Subcutaneous abdominal adipose tissue (tissue), 5 donors: ENCODE measurements around the gene TMTC4.
A peak's percentile ranks its signal among the peaks of the same experiment; 100 is the strongest.
"Not testable (repeated sequence)": the region's sequence is repeated elsewhere in the genome, so short reads cannot be mapped to it uniquely, and the experiment has no call there.

Experiments used
- H3K27ac ChIP-seq: one replicate; pipeline ENCODE4 v1.7.0; 2013; ENCODE audit warnings: low read depth, mild to moderate bottlenecking, inconsistent platforms, low read length, moderate library complexity
- H3K27me3 ChIP-seq, 5 donors: one replicate each; pipeline ENCODE4 v1.7.0; 2013; ENCODE audit warnings: low read length in 5 of 5, inconsistent platforms in 1 of 5; ENCODE audit not compliant: control insufficient read depth in 5 of 5, insufficient read depth in 4 of 5
- H3K36me3 ChIP-seq, 5 donors: one replicate each; pipeline ENCODE4 v1.7.0; 2013; ENCODE audit warnings: low read length in 5 of 5; ENCODE audit not compliant: control insufficient read depth in 5 of 5, insufficient read depth in 5 of 5
- H3K4me1 ChIP-seq, 5 donors: one replicate each; pipeline ENCODE4 v1.7.0; 2013; ENCODE audit warnings: low read length in 5 of 5, mild to moderate bottlenecking in 3 of 5, moderate library complexity in 1 of 5; ENCODE audit not compliant: control insufficient read depth in 5 of 5, insufficient read depth in 5 of 5
- H3K4me3 ChIP-seq, 5 donors: one replicate each; pipeline ENCODE4 v1.7.0; 2013; ENCODE audit warnings: low read length in 5 of 5, low read depth in 1 of 5
- H3K9ac ChIP-seq, 5 donors: one replicate each; pipeline ENCODE4 v1.7.0; 2013; ENCODE audit warnings: low read length in 5 of 5, mild to moderate bottlenecking in 4 of 5, moderate library complexity in 3 of 5
- H3K9me3 ChIP-seq, 5 donors: one replicate each; pipeline ENCODE4 v1.7.0; 2013; ENCODE audit warnings: low read length in 5 of 5; ENCODE audit not compliant: control insufficient read depth in 5 of 5
- donor health status: healthy.
- donor health status: healthy.
- donor health status: healthy.
- donor health status: healthy.
- donor health status: healthy.

TMTC4 gene

DNA sequence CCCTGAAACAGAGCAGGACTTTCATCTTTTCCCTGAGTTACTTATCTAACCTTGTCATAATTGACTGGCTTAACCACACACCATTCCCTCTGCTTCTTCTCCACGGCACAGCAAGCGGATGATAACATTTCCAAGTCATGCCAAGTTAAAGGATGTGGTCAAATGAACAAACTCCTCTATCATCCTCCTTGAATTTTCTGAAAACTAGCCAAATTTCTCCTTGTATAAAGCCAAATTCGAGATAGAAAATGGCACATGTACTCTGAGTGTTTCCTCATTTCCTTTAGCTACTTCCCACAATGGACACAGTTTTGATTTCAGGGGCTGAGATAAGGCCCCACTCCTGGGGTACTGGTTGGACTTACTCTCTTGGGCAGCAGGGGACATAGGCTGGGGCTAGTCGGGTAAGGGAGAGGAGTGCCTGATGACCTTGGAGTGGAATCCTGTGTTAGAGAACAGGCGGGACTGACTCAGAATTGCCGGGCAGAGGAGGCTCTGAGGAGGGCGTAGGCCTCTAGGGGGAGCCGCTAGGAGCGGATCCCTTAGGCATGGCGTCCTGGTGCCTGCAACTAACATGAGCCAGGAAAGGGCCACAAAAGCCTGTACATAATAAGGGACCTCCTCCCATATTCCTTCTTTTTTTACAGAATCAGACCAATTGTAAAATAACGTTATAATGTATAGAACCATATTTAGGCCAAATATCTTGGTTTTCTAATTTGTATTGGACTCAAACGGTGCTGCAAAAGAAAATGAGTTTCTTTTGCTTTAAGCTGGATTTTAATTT is 20.3 kb upstream of the TMTC4 start:
- Histone ChIP-seq H3K36me3 (no peaks in the 10 kb centered on the region), H3K4me3 (no peak overlapping the region), H3K27me3 (no peaks in the 10 kb centered on the region), H3K9ac (no peak overlapping the region), H3K4me1 (peaks cover 0 to 2% (median 0%) of the 10 kb centered on the region in 5 donors), H3K27ac (no peak overlapping the region), H3K9me3 (peaks cover 0 to 7% (median 2%) of the 10 kb centered on the region in 5 donors)

- Histone ChIP-seq H3K4me1 (no peaks in the 10 kb centered on the region), H3K4me3 (no peak overlapping the region), H3K9ac (no peak overlapping the region), H3K9me3 (peaks cover 0 to 18% (median 6%) of the 10 kb centered on the region in 5 donors), H3K36me3 (no peaks in the 10 kb centered on the region), H3K27me3 (no peaks in the 10 kb centered on the region), H3K27ac (no peak overlapping the region)
Observed at GRCh38 chr13:100689191-100689590, 14.6 kb upstream of the TMTC4 start.

DNA sequence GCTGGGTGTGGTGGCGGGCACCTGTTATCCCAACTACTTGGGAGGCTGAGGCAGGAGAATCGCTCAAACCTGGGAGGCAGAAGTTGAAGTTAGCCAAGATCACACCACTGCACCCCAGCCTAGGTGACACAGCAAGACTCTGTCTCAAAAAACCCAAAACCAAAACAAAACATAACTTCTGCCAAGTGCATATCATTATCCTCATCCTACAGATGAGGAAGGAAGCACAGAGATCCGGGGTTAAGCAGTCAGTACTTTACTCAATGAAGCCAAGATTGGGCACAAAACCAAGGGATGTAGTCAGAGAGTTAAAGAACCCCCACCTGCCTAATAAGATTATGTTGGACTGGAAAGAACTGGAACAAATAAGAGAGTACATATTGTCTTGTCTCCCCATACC is 5.5 kb upstream of the TMTC4 start:
- H3K36me3 ChIP-seq = no peaks in the 10 kb centered on the region
- no peaks in the 10 kb centered on the region for H3K27me3 ChIP-seq

GRCh38 chr13:100677128-100677527 is 2.5 kb upstream of the TMTC4 start:
- H3K4me3 ChIP-seq, H3K27ac ChIP-seq, H3K9ac ChIP-seq, H3K36me3 ChIP-seq, H3K9me3 ChIP-seq, H3K27me3 ChIP-seq: not testable (repeated sequence)
- peaks cover 4 to 21% (median 16%) of the 10 kb centered on the region in 5 donors for H3K4me1 ChIP-seq

More for the DNA sequence above, 5.5 kb upstream of the TMTC4 start:
- Histone ChIP-seq H3K4me3 (no peak overlapping the region), H3K4me1 (peaks cover 0 to 8% (median 6%) of the 10 kb centered on the region in 5 donors), H3K9me3 (no peaks in the 10 kb centered on the region), H3K27ac (no peak overlapping the region), H3K9ac (no peak overlapping the region)

- Histone ChIP-seq H3K36me3 (no peaks in the 10 kb centered on the region), H3K9me3 (no peaks in the 10 kb centered on the region), H3K27ac (no peak overlapping the region), H3K4me1 (peaks cover 4 to 21% (median 16%) of the 10 kb centered on the region in 5 donors), H3K9ac (peak overlapping the region in 3 of 5 donors; percentile 9 to 80 (median 72)), H3K4me3 (peak overlapping the region in 4 of 5 donors; percentile 64 to 91 (median 89)), H3K27me3 (no peaks in the 10 kb centered on the region)
Observed at GRCh38 chr13:100675661-100676129, 1.1 kb upstream of the TMTC4 start.

DNA sequence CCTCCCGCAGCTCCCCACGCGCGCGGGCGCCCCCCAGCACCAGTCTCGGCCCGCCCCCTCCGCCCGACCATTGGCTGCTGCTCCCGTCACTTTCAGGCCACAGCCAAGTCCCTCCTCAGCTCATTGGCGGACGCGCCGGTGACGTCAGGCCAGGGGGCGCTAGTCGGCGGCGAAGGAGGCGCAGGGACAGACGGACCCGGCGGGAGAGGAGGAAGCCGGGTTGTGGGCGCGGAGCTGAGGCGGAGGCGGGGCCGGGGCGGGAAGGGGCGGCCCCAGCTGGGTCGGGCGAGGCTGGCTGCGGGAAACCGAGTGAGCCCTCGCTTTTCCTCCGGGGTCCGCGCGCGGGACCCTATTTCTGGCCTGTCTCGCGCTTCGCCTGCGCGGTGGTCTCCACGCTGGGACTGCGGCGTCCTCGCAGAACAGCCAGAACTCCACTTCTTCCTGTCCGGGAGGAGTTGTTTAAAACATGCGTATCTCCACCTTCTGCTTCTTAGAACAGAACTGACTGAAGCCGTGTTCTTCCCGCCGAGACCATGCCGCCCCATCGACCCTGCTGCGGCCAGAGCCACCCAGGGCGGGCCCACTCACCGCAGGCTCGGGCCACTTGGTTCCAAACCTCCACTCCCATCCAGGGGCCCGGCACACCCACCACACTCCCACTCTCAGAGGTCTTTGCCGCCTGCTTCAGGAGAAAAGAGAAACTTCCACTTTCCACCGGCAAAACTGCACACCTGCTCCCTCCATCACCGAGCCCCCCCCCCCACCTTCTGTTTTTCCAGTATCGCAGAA is 471 bp upstream of the TMTC4 start:
- peaks cover 4 to 21% (median 16%) of the 10 kb centered on the region in 5 donors for H3K4me1 ChIP-seq
- peak overlapping the region in 4 of 5 donors; percentile 69 to 80 (median 76) for H3K9ac ChIP-seq
- no peaks in the 10 kb centered on the region for H3K9me3 ChIP-seq
- no peak overlapping the region for H3K27ac ChIP-seq
- no peaks in the 10 kb centered on the region for H3K27me3 ChIP-seq
- H3K36me3 ChIP-seq = peaks cover 0 to 3% (median 0%) of the 10 kb centered on the region in 5 donors
- H3K4me3 ChIP-seq = peak overlapping the region; percentile 64 to 91 (median 88)

DNA sequence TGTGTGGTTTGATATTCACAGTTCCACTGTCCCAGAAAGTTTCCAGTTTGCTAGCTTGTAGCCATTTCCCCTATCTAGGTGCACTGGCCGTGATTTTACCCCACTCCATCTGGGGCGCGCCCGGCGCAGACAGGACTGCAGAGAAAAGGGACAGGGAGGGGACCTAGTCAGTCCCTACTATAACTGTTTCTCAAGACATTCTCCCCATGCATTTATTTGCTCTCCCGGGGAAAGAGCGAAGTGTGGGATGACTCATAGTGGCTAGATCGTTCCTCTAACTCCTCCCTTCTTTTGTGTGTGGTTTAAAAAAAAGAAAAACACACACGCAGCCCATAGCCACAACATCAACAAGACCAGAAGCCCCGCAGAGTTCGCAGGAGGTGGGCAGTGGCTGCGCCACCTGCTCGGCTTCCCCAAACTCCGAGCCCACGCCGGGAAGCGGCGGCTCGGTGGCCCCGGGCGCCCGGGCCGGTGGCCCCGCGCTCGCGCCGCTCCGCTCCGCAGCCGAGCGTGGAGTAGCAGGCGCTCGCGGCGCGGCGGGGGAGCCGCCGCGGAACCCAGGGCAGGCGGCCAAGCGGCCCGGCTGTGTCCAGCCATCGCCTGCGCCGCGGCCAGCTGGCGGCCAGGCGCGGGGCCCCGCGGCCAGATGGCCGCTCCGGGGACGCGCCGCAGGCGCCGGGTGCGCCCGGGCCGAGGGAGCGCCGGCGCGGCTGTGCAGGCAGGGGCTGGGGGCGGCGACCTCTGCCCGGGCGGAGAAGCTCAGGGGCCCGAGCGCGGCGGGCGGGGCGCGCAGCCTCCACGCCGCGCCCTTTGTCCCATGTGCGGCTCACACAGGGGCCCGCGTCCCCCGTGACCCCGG is 653 bp downstream of the TMTC4 start:
- H3K27ac ChIP-seq = no peak overlapping the region
- peaks cover 0 to 10% (median 3%) of the 10 kb centered on the region in 5 donors for H3K36me3 ChIP-seq
- peaks cover 4 to 21% (median 16%) of the 10 kb centered on the region in 5 donors for H3K4me1 ChIP-seq
- H3K4me3 ChIP-seq = peak overlapping the region; percentile 67 to 90 (median 73)
- no peaks in the 10 kb centered on the region for H3K27me3 ChIP-seq
- H3K9ac ChIP-seq = peak overlapping the region in 4 of 5 donors; percentile 16 to 73 (median 56)
- H3K9me3 ChIP-seq = no peaks in the 10 kb centered on the region

- H3K4me3 ChIP-seq = peak overlapping the region; percentile 67 to 90 (median 73)
- peaks cover 0 to 15% (median 8%) of the 10 kb centered on the region in 5 donors for H3K36me3 ChIP-seq
- H3K27ac ChIP-seq = no peak overlapping the region
- H3K27me3 ChIP-seq = no peaks in the 10 kb centered on the region
- peak overlapping the region in 2 of 5 donors; percentile 16 to 71 for H3K9ac ChIP-seq
- no peaks in the 10 kb centered on the region for H3K9me3 ChIP-seq
- H3K4me1 ChIP-seq = peaks cover 4 to 21% (median 16%) of the 10 kb centered on the region in 5 donors
Observed at GRCh38 chr13:100673376-100673712, 1.3 kb downstream of the TMTC4 start.

GRCh38 chr13:100671389-100672182 is 3.0 kb downstream of the TMTC4 start:
- Histone ChIP-seq H3K4me1 (peaks cover 4 to 21% (median 16%) of the 10 kb centered on the region in 5 donors), H3K27me3 (no peaks in the 10 kb centered on the region), H3K36me3 (peaks cover 5 to 28% (median 15%) of the 10 kb centered on the region in 5 donors), H3K27ac (no peak overlapping the region), H3K9ac (no peak overlapping the region), H3K9me3 (no peaks in the 10 kb centered on the region), H3K4me3 (no peak overlapping the region)
